Bronchus fibroblast of lung (primary cell): ENCODE results near the gene ASCL1. TPM values are rescaled to one million over a fixed set of nuclear protein-coding genes. Genes with fewer than 3 reads are reported as not detected.

ENCODE experiments used
- total RNA-seq: library from RNA; depleted of rRNA; stranded (reverse); fragments of >200 nt; gene quantifications from 2 replicates; pipeline ENCODE4 v1.2.3, GENCODE V29; 2015

The ASCL1 gene
- not detected in 2 replicates for total RNA-seq

DNA sequence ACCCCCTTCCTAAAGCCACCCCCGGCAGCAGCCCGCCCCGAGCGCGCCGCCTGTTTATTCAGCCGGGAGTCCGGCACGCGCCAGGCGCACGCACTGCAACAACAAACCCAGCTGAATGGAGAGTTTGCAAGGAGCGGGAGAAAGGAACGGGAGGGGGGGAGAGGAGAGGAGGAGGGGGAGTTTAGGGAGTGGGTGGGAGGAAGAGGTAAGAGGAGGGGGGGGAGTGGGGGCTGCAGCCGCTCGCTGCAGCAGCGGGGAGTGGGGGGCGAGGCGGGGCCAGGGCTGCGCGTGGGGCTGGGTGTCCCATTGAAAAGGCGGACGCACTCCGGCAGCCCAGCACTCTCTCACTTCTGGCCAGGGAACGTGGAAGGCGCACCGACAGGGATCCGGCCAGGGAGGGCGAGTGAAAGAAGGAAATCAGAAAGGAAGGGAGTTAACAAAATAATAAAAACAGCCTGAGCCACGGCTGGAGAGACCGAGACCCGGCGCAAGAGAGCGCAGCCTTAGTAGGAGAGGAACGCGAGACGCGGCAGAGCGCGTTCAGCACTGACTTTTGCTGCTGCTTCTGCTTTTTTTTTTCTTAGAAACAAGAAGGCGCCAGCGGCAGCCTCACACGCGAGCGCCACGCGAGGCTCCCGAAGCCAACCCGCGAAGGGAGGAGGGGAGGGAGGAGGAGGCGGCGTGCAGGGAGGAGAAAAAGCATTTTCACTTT, at the start of gene ASCL1:
ASCL1 (plus strand) TSS at position 336 of the 712 bp plus-strand sequence. CDS start 571 bp downstream, outside the sequence.

GRCh38 chr12:102917026-102917787, 40.3 kb upstream of the ASCL1 start, which contains the start of gene PAH:
Gene PAH, minus strand, starts transcription at chr12:102917244. Its CDS starts 114 bp downstream, at chr12:102917130.

Other genes starting within 250 kb of the ASCL1 start
- gene PAH, start 40.4 kb upstream of the ASCL1 start, total RNA-seq: not detected in 2 replicates